GM18498 (cell line): ENCODE results near the gene CLTA.
A peak's percentile ranks its signal among the peaks of the same experiment; 100 is the strongest.

Source experiments
- ATAC-seq: cut with Tn5 transposase; IDR thresholded peaks from one replicate; pipeline ENCODE4 v1.9.1; 2021; ENCODE audit warnings: mild to moderate bottlenecking, moderate library complexity; ENCODE audit not compliant: unreplicated experiment

Gene CLTA, protein sequence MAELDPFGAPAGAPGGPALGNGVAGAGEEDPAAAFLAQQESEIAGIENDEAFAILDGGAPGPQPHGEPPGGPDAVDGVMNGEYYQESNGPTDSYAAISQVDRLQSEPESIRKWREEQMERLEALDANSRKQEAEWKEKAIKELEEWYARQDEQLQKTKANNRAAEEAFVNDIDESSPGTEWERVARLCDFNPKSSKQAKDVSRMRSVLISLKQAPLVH

GRCh38 chr9:36190388-36191289 is at the start of gene CLTA:
Gene CLTA, plus strand, starts transcription at chr9:36190921. Its CDS starts 136 bp downstream, at chr9:36191057.
- peak; percentile 96 for ATAC-seq

GRCh38 chr9:36141288-36141687 is 49.4 kb upstream of the CLTA start:
- no peak for ATAC-seq

DNA sequence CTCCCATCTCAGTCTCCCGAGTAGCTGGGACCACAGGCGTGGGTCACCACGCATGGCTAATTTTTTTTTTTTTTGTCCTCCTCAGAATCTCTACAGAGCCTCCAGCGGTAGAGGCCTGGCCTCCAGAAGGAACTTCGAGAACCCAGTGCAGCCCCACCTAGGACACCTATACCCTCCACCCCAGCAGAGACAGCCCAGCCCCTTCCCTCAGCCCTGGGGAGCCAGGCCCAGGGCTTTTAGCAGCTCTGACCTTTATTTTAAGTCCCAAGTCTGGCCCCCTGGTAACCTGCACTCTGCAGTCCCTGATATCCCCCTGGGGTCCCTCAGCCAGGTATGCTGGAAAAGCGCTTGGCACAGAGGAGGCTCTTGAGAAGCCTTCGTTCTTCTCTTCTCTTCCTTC is 49.0 kb upstream of the CLTA start:
- ATAC-seq = no peak

DNA sequence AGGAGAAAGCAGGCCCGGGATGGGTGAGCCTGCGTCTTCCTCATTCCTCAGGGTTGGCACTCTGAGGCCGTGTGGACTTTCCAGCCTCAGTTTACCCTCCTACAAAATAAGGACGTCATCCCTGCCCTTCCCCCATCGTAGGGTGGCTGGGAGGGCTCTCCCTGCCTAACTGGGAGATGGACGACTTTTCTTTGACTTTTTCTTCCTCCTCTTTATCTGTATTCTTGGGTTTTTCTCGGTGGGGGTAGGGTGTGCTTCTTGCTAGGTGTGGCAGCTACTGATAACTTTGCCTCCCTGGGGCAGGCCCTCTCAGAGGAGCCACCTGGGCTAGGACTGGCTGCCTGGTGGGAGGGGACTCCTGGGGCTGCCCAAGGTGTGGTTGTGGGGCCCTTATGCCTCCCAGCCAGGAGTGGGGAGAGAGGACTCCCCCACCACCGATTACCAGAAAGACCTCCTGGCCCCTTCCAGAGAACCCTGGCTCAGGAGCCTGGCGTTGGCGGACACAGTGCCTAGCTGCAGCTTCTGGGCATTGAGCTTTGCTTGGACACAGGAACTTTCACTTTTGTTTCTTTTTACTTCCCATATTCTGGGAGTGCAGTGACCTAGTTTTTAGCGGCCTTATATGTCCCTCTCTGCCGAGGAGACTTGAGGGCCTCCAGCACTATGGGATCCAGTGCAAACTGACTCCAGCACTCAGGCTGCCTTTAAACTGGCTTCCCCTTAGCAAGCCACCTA is 48.0 kb upstream of the CLTA start:
- ATAC-seq = no peak

GRCh38 chr9:36143245-36143641 is 47.5 kb upstream of the CLTA start:
- no peak for ATAC-seq

DNA sequence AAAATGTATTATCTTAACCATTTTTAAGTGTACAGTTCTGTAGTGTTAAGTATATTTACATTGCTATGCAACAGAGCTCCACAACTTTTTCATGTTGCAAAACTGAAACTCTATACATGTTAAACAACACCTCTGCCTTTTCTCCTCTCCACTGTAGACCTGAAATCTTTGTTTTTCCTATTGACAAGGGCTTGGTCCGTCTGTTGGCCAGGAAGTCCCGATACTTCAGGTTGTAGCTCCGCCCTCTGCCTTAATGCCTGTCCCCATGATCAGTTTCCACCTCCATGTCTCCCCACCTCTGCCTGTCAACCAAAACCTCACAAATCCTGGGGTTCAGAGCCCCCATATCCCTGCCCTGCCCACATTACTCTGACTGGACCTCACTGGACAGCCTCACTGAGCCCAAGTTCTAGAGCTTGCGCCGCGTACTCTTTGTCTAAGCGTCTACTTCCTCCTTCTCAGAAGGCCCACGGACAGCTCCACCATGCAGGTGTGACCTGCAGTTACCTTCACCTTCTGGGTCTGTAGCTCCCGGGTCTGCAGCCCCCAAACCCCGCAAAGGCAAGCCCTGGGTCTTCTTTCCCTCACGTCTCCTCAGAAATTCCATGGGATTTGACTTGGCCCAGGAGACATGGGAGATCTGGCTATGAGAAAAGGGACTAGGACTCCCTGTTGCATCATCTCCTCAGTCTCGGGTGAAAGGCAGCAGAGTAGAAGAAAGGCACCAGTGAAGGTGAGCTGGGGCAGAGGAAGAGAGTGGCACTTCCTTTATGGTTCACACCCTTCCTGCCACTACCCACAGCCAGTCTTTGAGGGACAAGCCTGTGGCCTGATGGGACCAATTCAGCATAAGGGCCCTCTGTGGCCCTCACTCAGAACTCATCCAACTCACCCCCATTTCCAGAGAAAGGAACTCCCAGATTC is 46.1 kb upstream of the CLTA start:
- ATAC-seq = no peak

- no peak for ATAC-seq
These were observed 44.8 kb upstream of the CLTA start for GRCh38 chr9:36145970-36146369.

- no peak for ATAC-seq
These were observed 44.1 kb upstream of the CLTA start for GRCh38 chr9:36146651-36147050.

DNA sequence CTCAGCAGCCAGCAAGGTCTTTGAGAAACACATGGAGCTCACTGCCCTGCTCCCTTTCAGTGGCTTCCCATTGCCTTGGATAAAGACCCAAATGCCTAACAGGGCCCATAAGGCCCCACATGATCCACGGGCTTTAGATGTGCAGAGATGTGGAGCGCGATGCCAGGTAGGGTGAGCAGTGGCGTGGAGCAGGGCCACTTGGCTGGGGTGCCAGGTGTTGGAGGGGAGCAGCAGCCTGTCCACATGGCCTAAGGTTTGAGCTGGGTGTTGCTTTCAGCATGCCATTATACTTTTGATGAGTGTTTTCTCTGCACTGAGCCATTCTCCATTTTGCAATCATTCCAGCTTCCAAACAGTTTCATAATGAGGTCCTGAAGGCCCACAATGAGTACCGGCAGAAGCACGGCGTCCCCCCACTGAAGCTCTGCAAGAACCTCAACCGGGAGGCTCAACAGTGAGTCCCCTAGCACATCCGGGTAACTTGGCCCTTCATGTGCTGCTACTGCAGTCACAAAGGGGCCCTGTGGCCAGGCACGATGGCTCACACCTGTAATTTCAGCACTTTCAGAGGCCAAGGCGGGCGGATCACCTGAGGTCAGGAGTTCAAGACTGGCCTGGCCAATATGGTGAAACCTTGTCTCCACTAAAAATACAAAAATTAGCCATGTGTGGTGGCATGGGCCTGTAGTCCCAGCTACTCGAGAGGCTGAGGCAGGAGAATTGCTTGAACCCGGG is 43.1 kb upstream of the CLTA start:
- ATAC-seq = no peak

DNA sequence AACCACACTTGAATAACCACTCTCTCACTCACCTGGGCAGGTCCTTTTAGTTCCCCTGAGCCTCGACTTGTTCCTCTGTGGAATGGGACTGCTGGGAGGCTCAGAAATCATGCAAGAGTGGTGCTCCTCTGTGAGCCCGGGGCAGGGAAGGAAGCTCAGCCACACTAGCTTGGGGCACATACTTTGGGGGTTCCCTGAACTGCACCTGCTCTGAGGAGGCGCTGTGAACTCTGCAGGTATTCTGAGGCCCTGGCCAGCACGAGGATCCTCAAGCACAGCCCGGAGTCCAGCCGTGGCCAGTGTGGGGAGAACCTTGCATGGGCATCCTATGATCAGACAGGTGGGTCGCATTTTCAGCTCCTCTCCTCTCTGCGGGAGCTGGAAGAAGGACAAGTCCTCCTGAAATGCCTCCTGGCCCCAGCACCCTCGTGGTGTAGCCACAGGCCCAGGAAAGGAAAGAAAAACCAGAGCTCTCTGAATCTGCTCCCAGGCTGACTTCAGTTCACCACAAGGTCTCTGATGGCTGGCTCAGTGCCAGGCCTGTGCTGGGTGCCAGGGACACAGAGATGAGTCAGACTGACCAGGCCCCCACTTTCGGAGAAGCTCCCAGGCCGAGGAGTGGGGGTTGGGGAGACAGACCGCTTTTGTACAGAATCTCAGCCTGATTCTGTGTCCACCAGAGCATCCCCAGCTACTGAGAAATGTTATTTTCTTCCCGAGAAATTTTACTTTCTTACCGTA is 42.2 kb upstream of the CLTA start:
- peak; percentile 55 for ATAC-seq

DNA sequence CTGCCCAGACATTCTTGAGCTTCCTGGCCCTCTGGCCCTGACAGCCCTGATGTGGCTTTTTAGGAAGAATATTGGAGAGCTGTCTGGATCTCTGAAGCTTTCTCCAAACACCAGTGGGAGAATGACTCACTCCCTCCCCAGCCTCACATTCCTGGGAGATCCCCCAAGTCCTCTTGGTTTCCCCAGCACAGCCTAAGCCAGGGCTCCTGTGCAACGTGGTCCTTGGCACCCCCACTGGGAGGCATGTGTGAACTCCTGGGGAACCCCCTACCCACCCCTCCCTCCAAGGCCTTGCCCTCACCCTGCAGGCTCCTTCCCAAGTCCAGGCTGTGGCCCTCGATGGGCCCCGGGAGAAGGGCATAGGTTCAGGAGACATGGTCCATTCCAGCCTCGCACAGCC is 41.5 kb upstream of the CLTA start:
- no peak for ATAC-seq

DNA sequence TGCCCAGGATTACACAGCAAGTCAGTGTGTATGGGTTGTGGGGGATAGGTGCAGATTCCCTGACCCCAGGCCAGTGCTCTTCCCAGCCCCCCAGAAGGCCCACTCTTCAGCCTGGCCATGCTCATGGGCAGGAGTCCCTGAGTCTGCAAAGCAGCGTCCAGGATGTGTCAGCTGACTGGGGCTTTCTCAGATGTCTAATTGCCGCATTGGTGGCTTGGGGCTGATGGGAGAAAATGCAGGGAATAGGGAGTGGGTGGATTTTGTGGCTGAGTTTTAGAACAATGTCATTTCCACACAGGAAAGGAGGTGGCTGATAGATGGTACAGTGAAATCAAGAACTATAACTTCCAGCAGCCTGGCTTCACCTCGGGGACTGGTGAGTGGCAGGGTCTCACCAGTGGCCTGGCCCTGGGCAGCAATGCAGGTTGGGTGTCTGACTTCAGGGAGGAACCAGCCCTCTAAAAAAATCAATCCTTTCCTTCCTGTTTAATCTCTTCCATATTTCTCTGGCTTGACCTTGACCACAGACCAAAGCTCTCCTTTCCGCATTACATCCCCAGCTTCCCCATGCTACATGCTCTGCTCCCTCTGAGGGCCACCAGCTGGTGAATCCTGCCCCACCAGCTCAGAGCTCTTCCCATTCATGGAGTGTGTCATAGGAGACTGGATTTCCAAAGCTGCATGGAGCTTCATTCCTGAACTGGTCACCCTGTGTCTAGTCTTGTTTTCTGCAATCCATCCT is 40.0 kb upstream of the CLTA start:
- ATAC-seq = no peak

DNA sequence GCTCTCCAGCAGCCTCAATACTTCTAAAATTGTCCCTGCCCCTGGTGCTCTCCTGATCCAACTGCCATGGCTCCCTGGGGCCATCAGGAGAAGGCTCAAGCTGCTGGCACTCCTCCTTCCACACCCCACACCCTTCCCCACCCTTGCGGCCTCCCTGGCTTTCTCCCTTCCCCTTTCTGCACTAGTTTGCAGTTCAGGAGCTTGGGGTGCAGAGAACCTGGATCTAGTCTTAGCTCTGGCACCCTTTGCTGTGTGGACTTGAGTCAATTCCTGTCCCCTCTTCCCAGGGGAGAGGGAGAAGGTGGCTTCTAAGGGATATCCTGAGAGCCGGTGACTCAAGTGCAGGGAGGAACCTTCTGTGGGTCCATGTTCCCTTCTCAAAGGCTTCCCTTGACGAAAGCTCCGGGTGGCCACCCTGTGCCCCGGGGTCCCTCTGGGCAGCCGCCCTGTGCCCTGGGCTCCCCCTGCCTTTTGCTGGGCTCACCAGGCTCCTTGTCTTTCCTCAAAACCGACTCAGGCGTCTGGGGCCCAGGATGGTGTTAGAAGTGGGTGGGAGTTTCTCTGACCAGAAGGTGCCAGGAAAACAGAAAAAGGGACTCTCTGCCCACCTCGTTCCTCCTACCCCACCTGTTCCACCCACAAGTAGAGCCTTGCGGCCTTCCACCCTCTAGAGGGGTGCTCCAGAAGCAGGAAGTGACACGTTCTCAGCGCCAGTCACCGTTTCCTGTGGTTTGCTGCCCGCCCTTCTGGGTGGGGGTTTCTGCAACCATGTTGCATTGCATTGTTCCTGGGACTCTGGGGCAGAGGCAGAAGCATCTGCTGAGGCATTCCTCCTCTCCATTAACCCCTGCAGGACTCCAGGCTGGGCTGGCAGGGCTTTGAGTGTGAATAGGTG is 39.2 kb upstream of the CLTA start:
- peak; percentile 91 for ATAC-seq

GRCh38 chr9:36152741-36153438 is 37.8 kb upstream of the CLTA start:
- ATAC-seq = no peak

DNA sequence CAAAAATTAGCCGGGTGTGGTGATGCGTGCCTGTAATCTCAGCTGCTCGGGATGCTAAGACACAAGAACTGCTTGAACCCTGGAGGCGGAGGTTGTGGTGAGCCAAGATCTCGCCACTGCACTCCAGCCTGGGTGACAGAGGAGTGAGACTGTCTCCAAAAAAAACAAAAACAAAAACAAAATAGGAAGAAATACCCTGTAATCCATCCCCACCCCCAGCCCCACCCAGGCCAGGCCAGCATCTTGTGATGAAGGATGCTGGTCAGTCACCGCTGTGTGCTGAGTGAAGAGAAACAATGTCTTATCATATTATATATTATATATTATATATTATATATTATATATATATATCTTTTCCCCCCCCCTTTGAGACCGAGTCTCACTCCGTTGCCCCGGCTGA is 37.0 kb upstream of the CLTA start:
- ATAC-seq = no peak

GRCh38 chr9:36154331-36154952 is 36.3 kb upstream of the CLTA start:
- no peak for ATAC-seq
